Activated CD4-positive, alpha-beta T cell treated with anti-CD3 and anti-CD28 coated beads for 4 hours (primary cell): ENCODE results near the gene SPATA31A3.
"Not testable (repeated sequence)": the region's sequence is repeated elsewhere in the genome, so short reads cannot be mapped to it uniquely, and the experiment has no call there.

Source experiments
- DNase-seq, 2 donors: peaks; one replicate each; pipeline ENCODE4 v3.0.0-alpha.2; 2020

SPATA31A3 gene

GRCh38 chr9:66992450-66992849, at the start of gene SPATA31A3:
SPATA31A3 (minus strand) TSS chr9:66992550; CDS start chr9:66992521, 29 bp downstream.
- not testable (repeated sequence) for DNase-seq

GRCh38 chr9:66952576-66952975, 39.8 kb downstream of the SPATA31A3 start:
- not testable (repeated sequence) for DNase-seq

- DNase-seq: not testable (repeated sequence)
These were observed 49.8 kb downstream of the SPATA31A3 start for GRCh38 chr9:66942400-66943155.

GRCh38 chr9:66939878-66940830, 52.2 kb downstream of the SPATA31A3 start:
- DNase-seq: not testable (repeated sequence)

- DNase-seq: not testable (repeated sequence)
These were observed 54.0 kb downstream of the SPATA31A3 start for GRCh38 chr9:66938322-66938721.

GRCh38 chr9:66937662-66938061, 54.7 kb downstream of the SPATA31A3 start:
- not testable (repeated sequence) for DNase-seq
